ENCODE data around the gene NEURL3. TPM values are rescaled to one million over a fixed set of nuclear protein-coding genes. Genes with fewer than 3 reads are reported as not detected.

NEURL3 gene
- total and polyA plus RNA-seq, 2 donors (not counting 1 experiment from before 2014, with no cell fraction given) = not detected

DNA sequence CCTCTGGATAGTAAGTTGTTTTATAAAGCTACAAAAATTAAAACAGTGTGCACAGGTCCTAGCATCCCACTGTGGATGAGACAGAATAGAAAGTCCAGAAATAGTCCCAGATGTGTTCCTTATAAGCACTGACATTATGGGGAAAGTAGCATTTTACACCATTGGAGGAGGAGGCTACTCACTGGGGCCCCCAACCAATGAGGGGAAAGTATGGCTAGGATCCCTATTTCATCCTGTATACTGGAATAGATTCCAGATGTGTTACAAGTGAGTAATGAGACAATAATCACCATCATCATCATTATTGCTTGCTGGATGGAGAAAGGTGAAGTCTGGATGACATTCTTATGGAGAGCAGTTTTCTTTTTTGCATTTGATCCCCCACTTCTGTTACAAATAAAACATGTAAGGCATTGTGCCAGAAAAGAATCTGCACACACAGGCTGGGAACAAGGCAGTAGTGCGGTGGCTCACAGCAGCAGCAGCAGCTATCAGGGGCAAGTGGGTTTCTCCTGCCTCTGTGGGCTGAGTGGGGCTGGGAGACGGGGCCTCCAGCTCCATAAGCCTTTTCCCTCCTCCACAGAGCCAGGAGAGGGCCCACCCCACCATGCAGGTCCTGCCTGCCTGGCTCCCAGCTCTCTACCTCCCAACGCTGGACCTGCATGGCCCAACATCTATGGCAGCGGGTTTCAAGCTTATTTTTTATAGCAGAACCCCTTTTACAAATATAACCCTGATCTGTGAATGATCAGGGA is 36.4 kb upstream of the NEURL3 start:
- Histone ChIP-seq H3K4me1 (ENCODE audit: control insufficient read depth, extremely low read depth, insufficient read depth, low read length) (peaks cover 17% of the 10 kb centered on the region), H2AFZ (ENCODE audit: low read length) (no peak overlapping the region), H4K20me1 (ENCODE audit: control insufficient read depth, extremely low read depth, insufficient read depth, low read length) (peaks cover 2% of the 10 kb centered on the region), H3K79me2 (ENCODE audit: control insufficient read depth, insufficient read depth, low read length) (peaks cover 5% of the 10 kb centered on the region), H3K4me2 (ENCODE audit: extremely low read depth, insufficient read depth, low read length) (no peak overlapping the region), H3K27me3 (ENCODE audit: control insufficient read depth, insufficient read depth, low read length) (no peaks in the 10 kb centered on the region), H3K9ac (ENCODE audit: insufficient read depth, low read length) (no peak overlapping the region), H3K4me3 (replicated peaks in 1 of 4; ENCODE audit: control extremely low read depth in 1 of 4, insufficient read depth in 1 of 4, low read depth in 3 of 4, low read length in 4 of 4) (no peak overlapping the region), H3K36me3 (ENCODE audit: control insufficient read depth, insufficient read depth, low read length) (no peaks in the 10 kb centered on the region), H3K27ac (ENCODE audit: insufficient read depth, low read length) (no peak overlapping the region), H3K9me3 (ENCODE audit: control insufficient read depth, insufficient read depth, low read depth, low read length) (no peaks in the 10 kb centered on the region)
- no peak for DNase-seq (ENCODE audit: low read depth in 2 of 2)
- no peak for TF ChIP-seq EZH2 (IDR thresholded peaks at IDR 0.05; ENCODE audit: low read length, missing control alignments)
- TF ChIP-seq, protein P1, sequence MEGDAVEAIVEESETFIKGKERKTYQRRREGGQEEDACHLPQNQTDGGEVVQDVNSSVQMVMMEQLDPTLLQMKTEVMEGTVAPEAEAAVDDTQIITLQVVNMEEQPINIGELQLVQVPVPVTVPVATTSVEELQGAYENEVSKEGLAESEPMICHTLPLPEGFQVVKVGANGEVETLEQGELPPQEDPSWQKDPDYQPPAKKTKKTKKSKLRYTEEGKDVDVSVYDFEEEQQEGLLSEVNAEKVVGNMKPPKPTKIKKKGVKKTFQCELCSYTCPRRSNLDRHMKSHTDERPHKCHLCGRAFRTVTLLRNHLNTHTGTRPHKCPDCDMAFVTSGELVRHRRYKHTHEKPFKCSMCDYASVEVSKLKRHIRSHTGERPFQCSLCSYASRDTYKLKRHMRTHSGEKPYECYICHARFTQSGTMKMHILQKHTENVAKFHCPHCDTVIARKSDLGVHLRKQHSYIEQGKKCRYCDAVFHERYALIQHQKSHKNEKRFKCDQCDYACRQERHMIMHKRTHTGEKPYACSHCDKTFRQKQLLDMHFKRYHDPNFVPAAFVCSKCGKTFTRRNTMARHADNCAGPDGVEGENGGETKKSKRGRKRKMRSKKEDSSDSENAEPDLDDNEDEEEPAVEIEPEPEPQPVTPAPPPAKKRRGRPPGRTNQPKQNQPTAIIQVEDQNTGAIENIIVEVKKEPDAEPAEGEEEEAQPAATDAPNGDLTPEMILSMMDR (conservative IDR thresholded peaks at IDR 0.05 in 1 of 2, IDR thresholded peaks at IDR 0.05 in 1 of 2; ENCODE audit: low read depth in 1 of 2, low read length in 2 of 2) = no peak

DNA sequence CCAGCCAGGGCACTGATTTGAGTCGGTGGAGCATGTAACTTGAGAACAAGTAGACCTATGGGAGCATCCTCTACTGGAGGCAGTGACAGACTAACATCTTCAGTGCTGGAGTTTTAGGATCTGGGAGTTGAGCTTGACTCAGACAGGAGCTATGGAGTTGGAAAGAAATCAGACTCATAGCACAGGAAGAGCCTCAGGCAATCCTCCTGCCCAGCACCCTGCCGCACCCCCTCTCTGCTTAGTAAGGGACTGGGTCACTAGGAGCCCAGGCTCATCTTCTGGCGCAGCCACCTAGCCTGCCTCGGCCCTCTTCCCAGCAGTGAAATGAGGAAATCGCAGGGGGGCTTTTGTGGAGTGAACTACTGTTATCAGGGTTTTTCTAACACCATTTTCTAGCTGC is 35.0 kb upstream of the NEURL3 start:
- no peak overlapping the region for H2AFZ ChIP-seq (ENCODE audit: low read length)
- no peak overlapping the region for H3K4me3 ChIP-seq (replicated peaks in 1 of 4; ENCODE audit: control extremely low read depth in 1 of 4, insufficient read depth in 1 of 4, low read depth in 3 of 4, low read length in 4 of 4)
- no peak overlapping the region for H3K27ac ChIP-seq (ENCODE audit: insufficient read depth, low read length)
- no peaks in the 10 kb centered on the region for H3K27me3 ChIP-seq (ENCODE audit: control insufficient read depth, insufficient read depth, low read length)
- peaks cover 2% of the 10 kb centered on the region for H4K20me1 ChIP-seq (ENCODE audit: control insufficient read depth, extremely low read depth, insufficient read depth, low read length)
- DNase-seq (ENCODE audit: low read depth in 2 of 2) = peak in 1 of 2 donors; percentile 41
- H3K4me1 ChIP-seq (ENCODE audit: control insufficient read depth, extremely low read depth, insufficient read depth, low read length) = peaks cover 17% of the 10 kb centered on the region
- TF ChIP-seq, protein P1 (conservative IDR thresholded peaks at IDR 0.05 in 1 of 2, IDR thresholded peaks at IDR 0.05 in 1 of 2; ENCODE audit: low read depth in 1 of 2, low read length in 2 of 2) = no peak
- no peak for TF ChIP-seq EZH2 (IDR thresholded peaks at IDR 0.05; ENCODE audit: low read length, missing control alignments)
- no peak overlapping the region for H3K9ac ChIP-seq (ENCODE audit: insufficient read depth, low read length)
- H3K36me3 ChIP-seq (ENCODE audit: control insufficient read depth, insufficient read depth, low read length) = no peaks in the 10 kb centered on the region
- no peaks in the 10 kb centered on the region for H3K9me3 ChIP-seq (ENCODE audit: control insufficient read depth, insufficient read depth, low read depth, low read length)
- H3K79me2 ChIP-seq (ENCODE audit: control insufficient read depth, insufficient read depth, low read length) = peaks cover 5% of the 10 kb centered on the region
- peak overlapping the region; percentile 8 for H3K4me2 ChIP-seq (ENCODE audit: extremely low read depth, insufficient read depth, low read length)

DNA sequence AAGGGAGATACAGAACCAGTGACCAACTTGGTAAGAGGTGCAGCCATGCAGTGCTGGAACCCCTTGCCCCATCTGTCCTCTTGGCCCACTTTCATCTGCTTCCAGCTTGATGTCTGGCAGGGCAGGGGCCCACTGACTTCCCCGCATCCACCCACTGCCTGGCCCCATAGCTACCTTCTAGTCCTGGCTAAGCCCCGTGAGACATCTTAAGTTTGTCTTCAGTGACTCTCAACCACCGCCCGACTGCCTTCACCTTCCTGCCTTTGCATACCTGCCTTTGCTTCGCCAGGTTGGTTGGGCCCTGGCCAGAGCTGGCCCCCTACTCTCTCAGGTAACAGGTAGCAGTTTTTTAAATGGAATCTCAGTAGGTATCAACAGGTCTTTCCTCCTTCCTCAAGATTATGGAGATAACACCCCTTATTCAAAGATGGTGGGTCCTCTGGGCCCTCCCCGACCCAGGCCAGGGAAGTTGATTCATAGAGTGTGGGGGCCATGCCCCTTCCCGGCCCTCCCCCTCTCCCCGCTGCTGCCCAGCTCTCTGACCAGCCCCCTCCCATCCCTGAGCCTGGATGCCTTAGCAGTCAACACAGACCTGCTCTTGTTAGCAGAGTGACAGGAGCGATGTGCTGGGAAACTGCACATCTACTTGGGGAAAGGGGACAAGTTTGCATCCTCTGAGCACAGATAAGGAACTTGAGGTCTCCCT is 34.2 kb upstream of the NEURL3 start:
- H3K9ac ChIP-seq (ENCODE audit: insufficient read depth, low read length) = no peak overlapping the region
- no peaks in the 10 kb centered on the region for H3K36me3 ChIP-seq (ENCODE audit: control insufficient read depth, insufficient read depth, low read length)
- H3K4me3 ChIP-seq (replicated peaks in 1 of 4; ENCODE audit: control extremely low read depth in 1 of 4, insufficient read depth in 1 of 4, low read depth in 3 of 4, low read length in 4 of 4) = peak overlapping the region in 1 of 4 experiments; percentile 85
- H3K4me2 ChIP-seq (ENCODE audit: extremely low read depth, insufficient read depth, low read length) = no peak overlapping the region
- no peak overlapping the region for H2AFZ ChIP-seq (ENCODE audit: low read length)
- H3K27me3 ChIP-seq (ENCODE audit: control insufficient read depth, insufficient read depth, low read length) = no peaks in the 10 kb centered on the region
- peaks cover 2% of the 10 kb centered on the region for H4K20me1 ChIP-seq (ENCODE audit: control insufficient read depth, extremely low read depth, insufficient read depth, low read length)
- H3K79me2 ChIP-seq (ENCODE audit: control insufficient read depth, insufficient read depth, low read length) = peaks cover 5% of the 10 kb centered on the region
- TF ChIP-seq EZH2 (IDR thresholded peaks at IDR 0.05; ENCODE audit: low read length, missing control alignments) = no peak
- TF ChIP-seq, protein P1 (conservative IDR thresholded peaks at IDR 0.05 in 1 of 2, IDR thresholded peaks at IDR 0.05 in 1 of 2; ENCODE audit: low read depth in 1 of 2, low read length in 2 of 2) = no peak
- H3K27ac ChIP-seq (ENCODE audit: insufficient read depth, low read length) = no peak overlapping the region
- H3K4me1 ChIP-seq (ENCODE audit: control insufficient read depth, extremely low read depth, insufficient read depth, low read length) = peaks cover 17% of the 10 kb centered on the region
- H3K9me3 ChIP-seq (ENCODE audit: control insufficient read depth, insufficient read depth, low read depth, low read length) = no peaks in the 10 kb centered on the region
- no peak for DNase-seq (ENCODE audit: low read depth in 2 of 2)
